ENCODE data around the gene GTF3C4. TPM values are rescaled to one million over a fixed set of nuclear protein-coding genes. Genes with fewer than 3 reads are reported as not detected.

GTF3C4 gene
- total RNA-seq = 14.9 and 16.3 TPM in 2 replicates

GRCh38 chr9:132670457-132671391 lies at the start of gene GTF3C4:
TSS of gene GTF3C4 (plus strand) at chr9:132670464. CDS start at chr9:132670599, 135 bp downstream.
- DNase-seq (ENCODE audit: extremely low read depth, low read depth, low spot score) = no peak

GRCh38 chr9:132622159-132622558 lies 48.1 kb upstream of the GTF3C4 start:
- DNase-seq (ENCODE audit: extremely low read depth, low read depth, low spot score) = no peak

- DNase-seq (ENCODE audit: extremely low read depth, low read depth, low spot score) = no peak
These were observed 44.0 kb upstream of the GTF3C4 start for GRCh38 chr9:132626285-132626684.

GRCh38 chr9:132627106-132627505 lies 43.2 kb upstream of the GTF3C4 start:
- DNase-seq (ENCODE audit: extremely low read depth, low read depth, low spot score) = no peak

- no peak for DNase-seq (ENCODE audit: extremely low read depth, low read depth, low spot score)
These were observed 42.7 kb upstream of the GTF3C4 start for GRCh38 chr9:132627594-132627993.

GRCh38 chr9:132628746-132629145 lies 41.5 kb upstream of the GTF3C4 start:
- no peak for DNase-seq (ENCODE audit: extremely low read depth, low read depth, low spot score)

GRCh38 chr9:132630116-132630515 lies 40.1 kb upstream of the GTF3C4 start:
- no peak for DNase-seq (ENCODE audit: extremely low read depth, low read depth, low spot score)

GRCh38 chr9:132630811-132631210 lies 39.5 kb upstream of the GTF3C4 start:
- no peak for DNase-seq (ENCODE audit: extremely low read depth, low read depth, low spot score)

- DNase-seq (ENCODE audit: extremely low read depth, low read depth, low spot score) = no peak
These were observed 39.0 kb upstream of the GTF3C4 start for GRCh38 chr9:132631280-132631679.

GRCh38 chr9:132631685-132632084 lies 38.6 kb upstream of the GTF3C4 start:
- DNase-seq (ENCODE audit: extremely low read depth, low read depth, low spot score) = no peak

GRCh38 chr9:132632413-132633129 lies 37.7 kb upstream of the GTF3C4 start:
- no peak for DNase-seq (ENCODE audit: extremely low read depth, low read depth, low spot score)

GRCh38 chr9:132634327-132634726 lies 35.9 kb upstream of the GTF3C4 start:
- no peak for DNase-seq (ENCODE audit: extremely low read depth, low read depth, low spot score)

GRCh38 chr9:132637351-132637750 lies 32.9 kb upstream of the GTF3C4 start:
- no peak for DNase-seq (ENCODE audit: extremely low read depth, low read depth, low spot score)

- DNase-seq (ENCODE audit: extremely low read depth, low read depth, low spot score) = no peak
These were observed 32.5 kb upstream of the GTF3C4 start for GRCh38 chr9:132637801-132638200.

- DNase-seq (ENCODE audit: extremely low read depth, low read depth, low spot score) = no peak
These were observed 32.0 kb upstream of the GTF3C4 start for GRCh38 chr9:132638240-132638639.

- DNase-seq (ENCODE audit: extremely low read depth, low read depth, low spot score) = no peak
These were observed 30.9 kb upstream of the GTF3C4 start for GRCh38 chr9:132639322-132639721.

GRCh38 chr9:132641216-132641615 lies 29.0 kb upstream of the GTF3C4 start:
- DNase-seq (ENCODE audit: extremely low read depth, low read depth, low spot score) = no peak

GRCh38 chr9:132644251-132644650 lies 26.0 kb upstream of the GTF3C4 start:
- no peak for DNase-seq (ENCODE audit: extremely low read depth, low read depth, low spot score)

- no peak for DNase-seq (ENCODE audit: extremely low read depth, low read depth, low spot score)
These were observed 25.0 kb upstream of the GTF3C4 start for GRCh38 chr9:132645306-132645705.

GRCh38 chr9:132645711-132646110 lies 24.6 kb upstream of the GTF3C4 start:
- no peak for DNase-seq (ENCODE audit: extremely low read depth, low read depth, low spot score)

GRCh38 chr9:132646726-132647125 lies 23.5 kb upstream of the GTF3C4 start:
- DNase-seq (ENCODE audit: extremely low read depth, low read depth, low spot score) = no peak

GRCh38 chr9:132647355-132647754 lies 22.9 kb upstream of the GTF3C4 start:
- no peak for DNase-seq (ENCODE audit: extremely low read depth, low read depth, low spot score)
